Lung (tissue), 12 donors: Measurements from ENCODE around the gene CLSTN2. TPM values are rescaled to one million over a fixed set of nuclear protein-coding genes. Genes with fewer than 3 reads are reported as not detected.

Source experiments
- ATAC-seq: fragments of 200-7000 bp; cut with Tn5 transposase; one replicate; pipeline ENCODE4 v1.9.1; 2020; ENCODE audit warnings: moderate number of reproducible peaks; ENCODE audit not compliant: insufficient read depth, low FRiP score
- DNase-seq, 3 donors: peaks; one replicate each; pipeline ENCODE4 v3.0.0-alpha.2; 2013 to 2017
- H3K27ac ChIP-seq, 2 donors: one replicate each; pipeline ENCODE4 v1.5.1; 2013; ENCODE audit warnings: mild to moderate bottlenecking in 2 of 2, moderate library complexity in 2 of 2, control low read depth in 1 of 2, inconsistent platforms in 1 of 2, low read depth in 1 of 2, low read length in 1 of 2
- H3K27me3 ChIP-seq, 3 donors: one replicate each; pipeline ENCODE4 v1.5.1; 2013; ENCODE audit warnings: low read length in 2 of 3; ENCODE audit not compliant: control insufficient read depth in 3 of 3, insufficient read depth in 3 of 3
- H3K36me3 ChIP-seq, 4 donors: one replicate each; pipeline ENCODE4 v1.5.1; 2013; ENCODE audit warnings: low read length in 4 of 4, mild to moderate bottlenecking in 1 of 4, moderate library complexity in 1 of 4; ENCODE audit not compliant: control insufficient read depth in 4 of 4, insufficient read depth in 4 of 4
- H3K4me1 ChIP-seq, 5 donors: one replicate each; pipeline ENCODE4 v1.5.1; 2013; ENCODE audit warnings: low read length in 5 of 5, mild to moderate bottlenecking in 2 of 5, moderate library complexity in 1 of 5; ENCODE audit not compliant: control insufficient read depth in 5 of 5, insufficient read depth in 5 of 5
- H3K4me3 ChIP-seq: one replicate; pipeline ENCODE4 v1.5.1; 2013; ENCODE audit warnings: mild to moderate bottlenecking, control low read depth, moderate library complexity
- H3K9ac ChIP-seq, 2 donors: one replicate each; pipeline ENCODE4 v1.5.1; 2013; ENCODE audit warnings: low read length in 2 of 2, control low read depth in 1 of 2; ENCODE audit not compliant: insufficient read depth in 1 of 2
- H3K9me3 ChIP-seq, 4 donors: one replicate each; pipeline ENCODE4 v1.5.1; 2013; ENCODE audit warnings: low read length in 3 of 4, mild to moderate bottlenecking in 1 of 4, moderate library complexity in 1 of 4; ENCODE audit not compliant: control insufficient read depth in 4 of 4, insufficient read depth in 3 of 4
- CTCF ChIP-seq: IDR thresholded peaks from 2 replicates; pipeline ENCODE4 v1.5.1; 2012; ENCODE audit warnings: mild to moderate bottlenecking; ENCODE audit errors: control extremely low read depth, extremely low read depth
- WGBS, 2 donors: extraction: QIAGEN DNeasy Blood & Tissue Kit; methylation state at CpG; one replicate each; pipeline ENCODE4 v1.1.7; 2013; 5-methylcytosine and 5-hydroxymethylcytosine counted together
- polyA plus RNA-seq, 2 donors: library from polyadenylated mRNA; stranded (reverse); fragments of 200-250 nt; gene quantifications; one replicate each; pipeline ENCODE4 v1.2.1, GENCODE V29; 2013
- total RNA-seq, 2 donors: library from RNA; depleted of rRNA in 1 of 2; stranded (reverse); fragments of >200 nt in 1 of 2; gene quantifications; one replicate each; pipeline ENCODE4 v1.2.1, GENCODE V29; 2014 to 2021
- donor health status: control.
- donor health status: control.
- donor health status: Bipolar disorder and iron deficiency.
- donor health status: healthy.
- donor health status: DM: yes; HTN: yes; CAD: no.

CLSTN2 gene
- total and polyA plus RNA-seq, 4 donors: 0.07 to 2.4 (median 1.3) TPM

- ATAC-seq: no peak
Measured at GRCh38 chr3:140223197-140223596, 288.2 kb downstream of the CLSTN2 start.

GRCh38 chr3:140223631-140224030 lies 288.6 kb downstream of the CLSTN2 start:
- ATAC-seq (no peak), DNase-seq (no peak)
- Histone ChIP-seq H3K4me1 (no peaks in the 10 kb centered on the region), H3K27me3 (no peaks in the 10 kb centered on the region), H3K27ac (no peak overlapping the region), H3K4me3 (no peak overlapping the region), H3K9ac (no peak overlapping the region), H3K9me3 (peaks cover 0 to 7% (median 0%) of the 10 kb centered on the region in 4 donors), H3K36me3 (no peaks in the 10 kb centered on the region)
- 61 to 77% methylated on average over 2 of the region's 2 CpGs for whole genome bisulfite sequencing, 2 donors
- no peak for TF ChIP-seq CTCF

More at GRCh38 chr3:140223197-140223596, 288.2 kb downstream of the CLSTN2 start:
- Histone ChIP-seq H3K27me3 (no peaks in the 10 kb centered on the region), H3K4me1 (no peaks in the 10 kb centered on the region), H3K27ac (no peak overlapping the region), H3K9ac (no peak overlapping the region), H3K9me3 (peaks cover 0 to 7% (median 0%) of the 10 kb centered on the region in 4 donors), H3K36me3 (no peaks in the 10 kb centered on the region), H3K4me3 (no peak overlapping the region)
- DNase-seq: no peak
- TF ChIP-seq CTCF: no peak
- WGBS, 2 donors: 58 to 66% methylated on average over 4 of the region's 4 CpGs

GRCh38 chr3:140224307-140224706 lies 289.3 kb downstream of the CLSTN2 start:
- H3K4me1 ChIP-seq: no peaks in the 10 kb centered on the region
- peaks cover 0 to 7% (median 0%) of the 10 kb centered on the region in 4 donors for H3K9me3 ChIP-seq
- no peak for DNase-seq
- H3K36me3 ChIP-seq: no peaks in the 10 kb centered on the region
- H3K27ac ChIP-seq: no peak overlapping the region
- no peak for TF ChIP-seq CTCF
- H3K27me3 ChIP-seq: no peaks in the 10 kb centered on the region
- H3K9ac ChIP-seq: no peak overlapping the region
- no peak for ATAC-seq
- H3K4me3 ChIP-seq: no peak overlapping the region
- 90 to 92% methylated on average over 1 of the region's 1 CpG for WGBS, 2 donors

- no peaks in the 10 kb centered on the region for H3K4me1 ChIP-seq
- no peaks in the 10 kb centered on the region for H3K36me3 ChIP-seq
- no peak for TF ChIP-seq CTCF
- DNase-seq: no peak
- no peaks in the 10 kb centered on the region for H3K27me3 ChIP-seq
- no peak overlapping the region for H3K9ac ChIP-seq
- H3K4me3 ChIP-seq: no peak overlapping the region
- H3K9me3 ChIP-seq: peaks cover 0 to 7% (median 0%) of the 10 kb centered on the region in 4 donors
- no peak for ATAC-seq
- no peak overlapping the region for H3K27ac ChIP-seq
Measured at GRCh38 chr3:140225996-140226395, 291.0 kb downstream of the CLSTN2 start.
